IgD-negative memory B cell (primary cell): ENCODE results near the gene PTP4A1. TPM values are rescaled to one million over a fixed set of nuclear protein-coding genes. Genes with fewer than 3 reads are reported as not detected.
"Not testable (repeated sequence)": the region's sequence is repeated elsewhere in the genome, so short reads cannot be mapped to it uniquely, and the experiment has no call there.

Experiments
- H3K27ac Mint-ChIP-seq, 3 donors: one replicate each; pipeline ENCODE4 v1.8.0; 2020 to 2022; ENCODE audit warnings: mild to moderate bottlenecking in 3 of 3, mixed read lengths in 3 of 3, moderate library complexity in 1 of 3
- H3K27me3 Mint-ChIP-seq: one replicate; pipeline ENCODE4 v1.8.0; 2021; ENCODE audit warnings: mixed read lengths
- H3K36me3 Mint-ChIP-seq: one replicate; pipeline ENCODE4 v1.8.0; 2020; ENCODE audit warnings: mild to moderate bottlenecking, mixed read lengths
- H3K4me1 Mint-ChIP-seq, 3 donors: one replicate each; pipeline ENCODE4 v1.8.0; 2020 to 2022; ENCODE audit warnings: mixed read lengths in 3 of 3, mild to moderate bottlenecking in 1 of 3
- H3K4me3 Mint-ChIP-seq, 4 donors: one replicate each; pipeline ENCODE4 v1.8.0; 2020 to 2022; ENCODE audit warnings: mild to moderate bottlenecking in 4 of 4, mixed read lengths in 4 of 4, moderate library complexity in 3 of 4
- H3K9me3 Mint-ChIP-seq, 3 donors: one replicate each; pipeline ENCODE4 v1.8.0; 2020 to 2021; ENCODE audit warnings: mixed read lengths in 3 of 3, mild to moderate bottlenecking in 1 of 3
- polyA plus RNA-seq: library from polyadenylated mRNA; unstranded; fragments of 300-500 nt; fragmentation: Illumina TruSeq; gene quantifications from one replicate; pipeline ENCODE4 v1.2.3, GENCODE V29; 2021

Gene PTP4A1
- polyA plus RNA-seq, 1 donor from 2014 or later: 69.5 TPM

DNA sequence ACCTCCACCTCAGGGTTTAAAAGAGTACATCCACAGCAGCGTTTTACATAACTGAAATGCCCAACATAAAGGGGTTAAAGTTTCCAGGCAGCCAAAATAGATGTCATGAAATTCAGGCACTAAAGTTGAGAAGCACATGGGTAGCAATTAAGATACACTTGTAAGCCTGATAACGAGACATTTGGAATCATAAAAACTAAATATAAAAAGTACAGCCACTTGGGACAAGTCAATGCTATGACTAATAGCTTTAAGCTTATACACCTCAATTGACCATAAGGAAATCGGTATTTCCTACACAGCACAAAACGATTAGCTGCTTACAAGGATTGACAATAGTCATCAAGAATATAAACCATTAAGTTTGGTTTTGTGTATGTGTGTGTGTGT lies 11.8 kb downstream of the PTP4A1 start:
- no peaks in the 10 kb centered on the region for H3K27me3 Mint-ChIP-seq
- no peak overlapping the region for H3K27ac Mint-ChIP-seq
- no peak overlapping the region for H3K4me3 Mint-ChIP-seq
- H3K9me3 Mint-ChIP-seq: no peaks in the 10 kb centered on the region
- peaks cover 0 to 4% (median 0%) of the 10 kb centered on the region in 3 donors for H3K4me1 Mint-ChIP-seq
- peaks cover 10% of the 10 kb centered on the region for H3K36me3 Mint-ChIP-seq

DNA sequence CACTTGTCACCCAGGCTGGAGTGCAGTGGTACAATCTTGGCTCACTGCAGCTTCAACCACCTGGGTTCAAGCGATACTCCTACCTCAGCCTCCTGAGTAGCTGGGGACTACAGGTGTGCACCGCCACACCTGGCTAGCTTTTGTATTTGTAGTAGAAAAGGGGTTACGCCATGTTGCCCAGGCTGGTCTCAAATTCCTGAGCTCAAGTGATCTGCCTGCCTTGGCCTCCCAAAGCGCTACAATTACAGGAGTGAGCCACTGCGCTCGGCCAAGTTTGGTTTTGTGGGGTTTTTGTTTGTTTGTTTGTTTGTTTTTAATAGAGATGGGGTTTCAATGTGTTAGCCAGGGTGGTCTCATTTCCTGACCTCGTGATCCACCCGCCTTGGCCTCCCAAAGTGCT lies 12.3 kb downstream of the PTP4A1 start:
- Mint-ChIP-seq H3K9me3 (no peaks in the 10 kb centered on the region), H3K4me1 (peaks cover 0 to 4% (median 0%) of the 10 kb centered on the region in 3 donors), H3K4me3 (peak overlapping the region in 1 of 4 donors; percentile 72), H3K27ac (no peak overlapping the region), H3K27me3 (no peaks in the 10 kb centered on the region), H3K36me3 (peaks cover 10% of the 10 kb centered on the region)

DNA sequence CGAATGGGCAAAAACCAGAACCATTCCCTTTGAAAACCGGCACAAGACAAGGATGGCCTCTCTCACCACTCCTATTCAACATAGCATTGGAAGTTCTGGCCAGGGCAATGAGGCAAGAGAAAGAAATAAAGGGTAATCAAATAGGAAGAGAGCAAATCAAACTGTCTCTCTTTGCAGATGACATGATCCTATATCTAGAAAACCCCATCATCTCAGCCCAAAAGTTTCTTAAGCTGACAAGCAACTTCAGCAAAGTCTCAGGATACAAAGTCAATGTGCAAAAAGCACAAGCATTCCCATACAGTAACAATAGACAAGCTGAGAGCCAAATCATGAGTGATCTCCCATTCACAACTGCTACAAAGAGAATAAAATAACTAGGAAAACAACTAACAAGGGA lies 13.4 kb downstream of the PTP4A1 start:
- H3K9me3 Mint-ChIP-seq, H3K4me3 Mint-ChIP-seq, H3K27me3 Mint-ChIP-seq, H3K36me3 Mint-ChIP-seq, H3K27ac Mint-ChIP-seq, H3K4me1 Mint-ChIP-seq: not testable (repeated sequence)

DNA sequence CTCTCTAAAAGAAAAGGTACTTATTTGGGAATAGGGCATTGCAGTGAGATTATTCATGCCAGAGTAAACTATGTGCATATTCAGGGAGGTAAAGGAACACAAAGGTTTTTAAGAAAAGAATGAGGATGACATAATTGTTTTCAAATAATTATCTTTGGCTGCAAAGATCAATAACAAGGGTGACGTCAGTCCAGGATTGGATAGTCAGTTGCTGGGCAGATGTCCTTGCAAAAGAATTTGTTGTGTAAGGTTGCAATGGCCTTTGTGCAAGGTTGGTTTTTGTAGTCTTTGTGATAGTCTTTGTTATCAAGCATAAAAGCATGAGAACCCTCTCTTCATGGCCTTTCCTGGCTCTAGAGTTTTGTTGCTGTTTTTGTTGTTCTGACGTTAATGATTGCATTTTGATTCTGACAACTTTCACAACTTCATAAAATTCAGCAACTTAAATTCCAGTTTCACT lies 17.7 kb downstream of the PTP4A1 start:
- H3K27ac Mint-ChIP-seq: no peak overlapping the region
- H3K27me3 Mint-ChIP-seq: no peaks in the 10 kb centered on the region
- peaks cover 2% of the 10 kb centered on the region for H3K36me3 Mint-ChIP-seq
- no peaks in the 10 kb centered on the region for H3K4me1 Mint-ChIP-seq
- H3K9me3 Mint-ChIP-seq: no peaks in the 10 kb centered on the region
- no peak overlapping the region for H3K4me3 Mint-ChIP-seq

DNA sequence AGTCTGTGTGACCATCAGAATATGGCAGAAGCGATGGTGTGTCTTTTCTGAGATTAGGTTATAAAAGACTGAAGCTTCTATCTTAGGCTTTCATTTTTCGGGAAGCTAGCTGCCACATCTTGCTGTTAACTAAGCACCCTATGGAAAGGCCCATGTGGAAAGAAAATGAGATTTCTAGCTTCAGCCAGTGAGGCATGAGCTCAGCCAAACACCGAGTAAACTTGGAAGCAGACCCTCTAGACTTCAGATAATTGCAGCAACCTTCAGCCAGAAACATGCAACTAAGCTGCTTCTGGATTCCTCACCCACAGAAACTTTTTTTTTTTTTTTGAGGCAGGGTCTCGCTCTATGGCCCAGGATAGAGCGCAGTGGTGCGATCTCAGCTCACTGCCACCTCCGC lies 20.6 kb downstream of the PTP4A1 start:
- no peaks in the 10 kb centered on the region for H3K36me3 Mint-ChIP-seq
- no peaks in the 10 kb centered on the region for H3K27me3 Mint-ChIP-seq
- H3K9me3 Mint-ChIP-seq: no peaks in the 10 kb centered on the region
- no peak overlapping the region for H3K4me3 Mint-ChIP-seq
- peaks cover 1 to 3% (median 3%) of the 10 kb centered on the region in 3 donors for H3K4me1 Mint-ChIP-seq
- H3K27ac Mint-ChIP-seq: no peak overlapping the region

DNA sequence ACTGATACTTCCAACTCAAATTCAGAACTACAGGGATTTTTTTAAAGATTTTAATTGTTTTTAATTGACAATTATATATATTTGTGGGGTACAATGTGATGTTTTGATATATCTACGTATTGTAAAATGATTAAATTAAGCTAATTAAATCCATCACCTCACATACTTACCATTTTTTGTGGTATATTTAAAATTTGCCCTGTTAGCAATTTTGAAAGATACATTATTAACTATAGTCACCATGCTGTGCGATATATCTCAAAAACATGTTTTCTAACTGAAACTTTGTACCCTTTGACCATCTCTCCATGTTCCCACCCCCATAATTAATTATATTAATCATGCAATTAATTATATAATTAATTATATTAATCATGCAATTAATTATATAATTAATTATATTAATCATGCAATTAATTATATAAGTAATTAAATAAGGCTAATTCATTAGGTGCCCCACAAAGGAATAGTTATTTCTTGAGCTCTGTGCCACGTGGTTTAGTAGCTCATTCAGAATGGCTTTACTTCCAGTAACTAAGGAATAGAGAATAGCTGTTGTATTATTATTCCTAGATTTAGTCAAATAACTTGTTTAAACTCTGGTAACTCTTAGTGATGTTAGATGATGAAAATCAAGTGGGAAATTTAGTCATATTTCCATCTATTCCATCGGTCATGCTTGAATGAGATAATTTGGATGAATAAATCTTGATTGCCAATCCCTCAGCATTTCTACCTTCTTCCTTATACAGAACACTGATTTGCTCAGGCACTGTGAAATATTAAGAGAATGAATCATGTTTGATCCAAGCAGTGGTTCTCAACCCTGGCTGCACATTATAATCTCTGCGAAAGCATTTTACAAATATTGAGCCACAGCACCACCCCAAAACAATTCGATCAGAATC lies 25.1 kb downstream of the PTP4A1 start:
- H3K4me3 Mint-ChIP-seq: peak overlapping the region in 3 of 4 donors; percentile 33 to 94 (median 79)
- H3K27me3 Mint-ChIP-seq: no peaks in the 10 kb centered on the region
- H3K36me3 Mint-ChIP-seq: no peaks in the 10 kb centered on the region
- H3K27ac Mint-ChIP-seq: peak overlapping the region in 1 of 3 donors; percentile 17
- H3K4me1 Mint-ChIP-seq: peaks cover 9 to 12% (median 12%) of the 10 kb centered on the region in 3 donors
- no peaks in the 10 kb centered on the region for H3K9me3 Mint-ChIP-seq

DNA sequence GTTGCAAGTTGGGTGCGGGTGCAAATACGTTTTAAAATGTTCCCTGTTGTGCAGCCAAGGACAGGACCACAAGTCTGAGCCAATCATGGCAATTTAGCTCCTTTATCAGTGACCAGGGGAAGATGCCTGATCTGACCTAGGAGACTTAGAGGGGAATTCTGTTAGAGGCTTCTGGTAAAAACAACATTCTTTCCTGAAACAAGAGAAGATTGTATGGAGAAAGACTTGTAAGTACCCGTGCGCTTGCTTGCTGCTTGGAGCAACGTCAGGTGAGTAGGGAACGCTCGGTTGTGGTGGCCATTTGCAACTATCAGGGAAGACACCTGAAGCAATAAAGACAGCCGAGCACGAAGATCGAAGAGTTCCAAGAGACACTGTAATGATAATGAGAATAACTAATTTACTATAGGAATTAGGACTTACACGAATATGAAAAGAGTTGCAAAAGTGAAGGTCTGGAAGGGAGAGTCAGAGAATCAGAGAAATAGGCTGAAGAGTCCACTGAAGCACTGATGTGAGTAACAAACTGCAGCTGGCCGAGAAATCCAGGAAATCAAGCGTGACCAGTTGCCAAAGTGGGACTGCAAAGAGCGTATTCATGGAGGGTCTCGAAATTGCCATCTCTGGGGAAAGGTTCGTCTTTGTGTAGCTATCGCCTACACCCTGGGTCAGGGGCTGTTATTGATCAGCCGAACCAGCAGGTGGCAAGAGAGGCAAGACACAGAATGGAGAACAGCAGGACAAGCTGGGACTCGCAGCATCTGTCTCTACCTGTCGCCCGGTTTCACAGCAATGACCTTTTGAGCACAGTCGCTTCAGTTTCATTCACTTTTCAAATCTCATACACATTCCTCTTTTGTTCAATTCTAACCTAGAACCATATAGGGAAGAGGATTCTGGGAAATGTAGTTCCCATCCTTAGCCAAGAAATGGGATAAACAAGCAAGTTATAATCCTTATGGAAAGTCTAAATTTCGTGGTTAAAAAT lies 26.1 kb downstream of the PTP4A1 start:
- H3K4me1 Mint-ChIP-seq: peaks cover 9 to 12% (median 12%) of the 10 kb centered on the region in 3 donors
- H3K27me3 Mint-ChIP-seq: no peaks in the 10 kb centered on the region
- peak overlapping the region; percentile 33 to 94 (median 86) for H3K4me3 Mint-ChIP-seq
- peak overlapping the region in 1 of 3 donors; percentile 17 for H3K27ac Mint-ChIP-seq
- H3K36me3 Mint-ChIP-seq: no peaks in the 10 kb centered on the region
- H3K9me3 Mint-ChIP-seq: no peaks in the 10 kb centered on the region

DNA sequence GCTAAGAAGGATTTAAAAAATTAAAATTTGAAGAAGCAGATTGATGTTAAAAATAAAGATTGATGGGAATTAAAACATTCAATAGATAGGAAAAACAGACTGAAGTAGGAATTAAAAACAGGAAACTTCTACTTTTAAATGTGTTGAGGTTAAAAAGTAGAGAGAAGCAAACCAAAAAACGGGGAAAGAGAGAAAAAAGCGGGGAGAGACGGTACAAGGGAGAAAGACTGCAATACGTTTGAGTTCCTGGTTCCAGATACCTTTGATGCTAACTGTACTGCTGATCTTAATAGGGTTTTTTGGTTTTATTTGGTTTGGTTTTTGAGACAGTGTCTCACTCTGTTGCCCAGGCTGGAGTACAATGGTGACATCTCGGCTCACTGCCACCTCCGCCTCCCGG lies 27.0 kb downstream of the PTP4A1 start:
- no peak overlapping the region for H3K27ac Mint-ChIP-seq
- no peaks in the 10 kb centered on the region for H3K27me3 Mint-ChIP-seq
- H3K4me1 Mint-ChIP-seq: peaks cover 9 to 12% (median 12%) of the 10 kb centered on the region in 3 donors
- no peaks in the 10 kb centered on the region for H3K9me3 Mint-ChIP-seq
- peak overlapping the region in 1 of 4 donors; percentile 33 for H3K4me3 Mint-ChIP-seq
- H3K36me3 Mint-ChIP-seq: no peaks in the 10 kb centered on the region

DNA sequence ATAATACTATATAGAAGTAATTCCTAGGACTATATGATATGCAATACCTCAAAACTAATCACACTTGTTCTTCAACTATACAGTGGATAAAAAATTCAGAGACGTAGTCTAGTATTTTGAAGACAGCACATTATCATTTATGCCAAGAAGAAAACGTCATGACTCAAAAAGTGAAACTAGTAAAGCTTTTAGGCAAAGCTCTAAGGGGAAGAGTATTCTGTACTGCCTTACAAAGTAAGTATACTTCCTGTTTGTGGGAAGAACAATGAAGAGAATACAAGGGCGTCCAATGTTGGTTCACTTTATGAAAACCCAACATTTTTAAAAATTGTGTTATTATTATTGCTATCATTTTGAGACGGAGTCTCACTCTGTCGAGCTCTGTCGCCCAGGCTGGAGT lies 27.9 kb downstream of the PTP4A1 start:
- H3K36me3 Mint-ChIP-seq: no peaks in the 10 kb centered on the region
- H3K9me3 Mint-ChIP-seq: no peaks in the 10 kb centered on the region
- H3K27ac Mint-ChIP-seq: no peak overlapping the region
- H3K4me3 Mint-ChIP-seq: no peak overlapping the region
- no peaks in the 10 kb centered on the region for H3K27me3 Mint-ChIP-seq
- H3K4me1 Mint-ChIP-seq: peaks cover 9 to 12% (median 12%) of the 10 kb centered on the region in 3 donors

DNA sequence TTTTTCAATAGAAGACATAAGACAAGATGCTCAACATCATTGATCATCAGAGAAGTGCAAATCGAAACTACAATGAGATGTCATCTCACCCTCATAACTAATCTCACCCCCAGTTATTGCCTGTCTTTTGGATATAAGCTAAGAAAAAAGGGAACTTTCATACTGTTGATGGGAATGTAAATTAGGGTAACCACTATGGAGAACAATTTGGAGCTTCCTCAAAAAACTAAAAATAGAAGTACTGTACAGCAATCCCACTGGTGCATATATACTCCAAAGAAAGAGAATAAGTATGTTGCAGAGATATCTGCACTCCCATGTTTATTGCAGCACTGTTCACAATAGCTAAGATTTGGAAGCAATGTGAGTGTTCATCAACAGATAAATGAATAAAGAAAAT lies 37.0 kb downstream of the PTP4A1 start:
- no peaks in the 10 kb centered on the region for H3K36me3 Mint-ChIP-seq
- no peak overlapping the region for H3K4me3 Mint-ChIP-seq
- H3K9me3 Mint-ChIP-seq: no peaks in the 10 kb centered on the region
- no peaks in the 10 kb centered on the region for H3K27me3 Mint-ChIP-seq
- peaks cover 0 to 2% (median 0%) of the 10 kb centered on the region in 3 donors for H3K4me1 Mint-ChIP-seq
- no peak overlapping the region for H3K27ac Mint-ChIP-seq

DNA sequence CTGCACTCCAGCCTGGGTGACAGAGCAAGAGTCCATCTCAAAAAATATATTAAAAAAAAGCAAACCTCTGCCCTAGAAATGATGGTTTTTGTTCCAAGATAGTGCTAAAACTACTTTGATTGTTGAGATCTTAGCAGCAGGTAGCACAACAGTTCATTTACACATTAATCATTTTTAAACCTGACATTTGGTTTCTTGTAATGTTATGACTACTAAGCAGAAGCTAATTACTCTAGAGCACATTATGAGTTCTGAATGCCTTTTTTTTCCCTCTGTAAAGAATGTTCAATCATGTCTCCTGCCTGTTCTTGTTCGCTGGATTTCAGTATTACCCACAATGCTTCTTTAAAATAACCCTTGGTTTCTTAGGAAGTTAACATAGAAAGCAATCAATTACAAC lies 38.7 kb downstream of the PTP4A1 start:
- Mint-ChIP-seq H3K9me3 (no peaks in the 10 kb centered on the region), H3K36me3 (no peaks in the 10 kb centered on the region), H3K27ac (no peak overlapping the region), H3K4me3 (no peak overlapping the region), H3K27me3 (no peaks in the 10 kb centered on the region), H3K4me1 (peaks cover 0 to 2% (median 0%) of the 10 kb centered on the region in 3 donors)

DNA sequence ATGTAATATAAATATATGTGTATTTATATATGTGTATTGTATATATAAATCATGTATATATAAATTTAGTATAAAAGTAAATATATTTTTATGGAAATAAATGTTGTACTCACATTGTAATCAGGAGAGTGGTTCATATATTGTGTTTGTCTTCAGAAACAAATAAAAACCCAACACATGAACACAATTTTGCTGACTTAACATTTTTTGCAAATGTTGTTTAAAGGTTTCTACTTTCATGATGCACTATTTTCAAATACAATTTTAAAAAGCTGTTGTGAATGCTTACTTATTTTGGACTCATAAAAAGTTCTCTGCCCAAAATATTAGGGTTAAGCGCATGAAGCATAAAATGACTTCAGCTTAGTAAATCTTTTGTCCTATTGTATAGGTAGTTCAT lies 39.3 kb downstream of the PTP4A1 start:
- H3K27me3 Mint-ChIP-seq: no peaks in the 10 kb centered on the region
- H3K9me3 Mint-ChIP-seq: no peaks in the 10 kb centered on the region
- no peaks in the 10 kb centered on the region for H3K36me3 Mint-ChIP-seq
- peaks cover 0 to 2% (median 0%) of the 10 kb centered on the region in 3 donors for H3K4me1 Mint-ChIP-seq
- no peak overlapping the region for H3K4me3 Mint-ChIP-seq
- no peak overlapping the region for H3K27ac Mint-ChIP-seq

DNA sequence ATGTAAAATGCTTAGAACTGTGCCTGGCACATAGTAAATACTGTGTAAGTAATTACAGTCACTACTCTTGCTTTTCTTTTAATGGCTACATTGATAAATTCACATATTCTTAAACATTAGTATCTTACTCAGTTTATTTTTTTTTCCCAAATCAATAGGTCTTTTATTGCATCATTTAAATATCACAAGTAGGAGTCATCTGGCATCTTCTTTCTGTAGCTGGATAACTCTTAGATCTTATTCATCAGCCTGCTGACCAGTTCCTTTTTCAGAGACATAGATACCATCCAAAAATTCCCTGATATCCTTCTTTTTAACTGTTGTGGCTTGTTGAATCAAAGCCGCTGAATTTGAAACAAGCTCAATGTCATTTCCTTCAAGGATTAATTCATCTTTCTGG lies 43.3 kb downstream of the PTP4A1 start:
- Mint-ChIP-seq H3K36me3 (no peaks in the 10 kb centered on the region), H3K4me1 (peaks cover 0 to 2% (median 0%) of the 10 kb centered on the region in 3 donors), H3K9me3 (no peaks in the 10 kb centered on the region), H3K4me3 (no peak overlapping the region), H3K27me3 (no peaks in the 10 kb centered on the region), H3K27ac (no peak overlapping the region)
